GM19452 (cell line): Measurements from ENCODE around the gene ZNF586.
"Not testable (repeated sequence)": the region's sequence is repeated elsewhere in the genome, so short reads cannot be mapped to it uniquely, and the experiment has no call there.

Experiments used
- ATAC-seq: cut with Tn5 transposase; IDR thresholded peaks from one replicate; pipeline ENCODE4 v1.9.1; 2021; ENCODE audit not compliant: unreplicated experiment

The ZNF586 gene

DNA sequence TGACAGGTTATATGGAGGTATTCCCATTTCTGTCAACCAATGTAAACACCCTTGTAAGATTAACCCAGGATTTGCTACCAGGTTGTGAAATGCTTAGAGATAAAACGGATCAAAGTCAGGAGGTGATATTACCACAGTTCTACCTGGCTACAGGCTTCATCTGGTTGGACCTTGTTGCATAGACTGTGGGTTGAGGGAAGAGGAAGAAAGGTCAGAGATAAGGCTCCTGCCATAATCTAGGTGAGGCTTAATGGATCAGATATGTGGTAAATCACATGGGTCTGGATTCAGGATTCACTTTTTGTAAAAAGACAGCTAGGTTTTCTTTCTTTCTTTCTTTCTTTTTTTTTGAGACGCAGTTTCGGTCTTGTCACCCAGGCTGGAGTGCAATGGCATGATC, 52.0 kb downstream of the ZNF586 start:
- ATAC-seq: not testable (repeated sequence)

- ATAC-seq: not testable (repeated sequence)
These were observed 53.7 kb downstream of the ZNF586 start for GRCh38 chr19:57823155-57823554.

- not testable (repeated sequence) for ATAC-seq
These were observed 54.1 kb downstream of the ZNF586 start for GRCh38 chr19:57823608-57824007.

DNA sequence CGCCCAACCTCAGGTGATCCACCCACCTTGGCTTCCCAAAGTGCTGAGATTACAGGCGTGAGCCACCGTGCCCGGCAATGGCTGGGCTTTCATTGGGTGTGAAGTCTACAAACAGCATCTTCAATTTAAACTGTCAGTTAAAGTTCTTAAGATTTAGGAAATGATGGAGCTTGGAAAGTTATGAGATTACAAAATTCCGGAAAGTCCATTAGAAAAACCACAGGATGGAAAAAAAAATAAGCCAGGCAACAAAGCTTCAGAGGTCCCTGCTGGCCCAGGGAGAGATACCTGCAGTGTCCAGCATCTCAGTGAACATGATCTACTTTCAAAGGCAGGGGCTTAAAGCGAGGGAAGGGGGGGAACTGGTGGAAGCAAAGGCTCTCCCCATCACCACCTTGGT, 56.0 kb downstream of the ZNF586 start:
- no peak for ATAC-seq

DNA sequence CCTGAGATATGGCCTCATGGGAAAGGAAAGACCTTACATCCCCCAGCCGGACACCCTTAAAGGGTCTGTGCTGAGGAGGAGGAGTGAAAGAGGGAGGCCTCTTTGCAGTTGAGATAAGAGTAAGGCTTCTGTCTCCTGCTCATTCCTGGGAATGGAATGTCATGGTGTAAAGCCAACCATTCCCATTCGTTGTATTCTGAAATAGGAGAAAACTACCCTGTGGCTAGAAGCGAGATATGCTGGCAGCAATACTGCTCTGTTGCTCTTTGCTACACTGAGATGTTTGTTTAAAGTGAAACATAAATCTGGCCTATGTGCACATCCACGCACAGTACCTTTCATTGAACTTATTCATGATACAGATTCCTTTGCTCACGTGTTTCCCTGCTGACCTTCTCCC, 59.8 kb downstream of the ZNF586 start:
- no peak for ATAC-seq

DNA sequence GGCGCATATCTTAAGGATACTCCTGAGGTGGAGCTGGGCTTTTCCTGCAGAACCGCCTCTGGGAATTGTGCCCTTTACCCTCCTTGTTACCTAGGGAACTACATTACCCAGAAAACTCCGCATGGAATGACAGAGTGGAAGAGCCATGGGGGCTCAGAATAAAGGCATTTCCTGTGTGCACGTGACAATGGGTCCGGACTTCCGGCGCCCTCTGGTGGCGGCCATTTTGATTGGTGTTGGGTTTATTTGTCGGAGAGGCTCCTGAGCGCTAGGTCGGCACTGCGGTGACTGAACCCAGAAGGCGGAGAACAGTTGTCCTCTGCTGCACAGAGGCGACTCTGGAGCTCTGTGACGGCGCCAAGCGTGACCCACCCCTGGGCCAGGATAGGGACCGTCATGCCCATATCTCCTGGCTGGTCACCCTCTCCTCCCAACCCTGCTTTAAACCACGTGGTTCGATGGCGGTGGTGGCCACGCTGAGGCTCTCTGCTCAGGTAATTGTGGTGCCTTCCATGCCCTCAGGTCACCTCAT, 60.7 kb downstream of the ZNF586 start, which contains the start of gene ZNF587B:
Gene ZNF587B (plus strand): TSS at position 229 of the 532 bp plus-strand sequence. CDS start 230 bp downstream, at position 459.
- ATAC-seq: no peak
